ENCODE data around the gene ZCCHC7. TPM values are rescaled to one million over a fixed set of nuclear protein-coding genes. Genes with fewer than 3 reads are reported as not detected.

Gene ZCCHC7
- total RNA-seq, 2 experiments from 2014 or later, result 76.4 to 108 TPM

GRCh38 chr9:37273595-37273994 is 153.2 kb downstream of the ZCCHC7 start:
- Histone ChIP-seq H3K79me2 (ENCODE audit: insufficient read depth, low read depth, low read length) (peaks cover 73% of the 10 kb centered on the region), H3K9me3 (ENCODE audit: low read length) (peaks cover 15% of the 10 kb centered on the region), H3K36me3 (ENCODE audit: insufficient read depth, low read length) (peaks cover 59% of the 10 kb centered on the region), H4K20me1 (ENCODE audit: insufficient read depth, low read length) (no peaks in the 10 kb centered on the region), H3K4me1 (ENCODE audit: insufficient read depth, low read length, poor library complexity, severe bottlenecking) (peaks cover 9% of the 10 kb centered on the region), H3K4me3 (ENCODE audit: low read depth, low read length, poor library complexity, severe bottlenecking) (no peak overlapping the region), H3K9me2 (ENCODE audit: insufficient read depth, low read length) (no peaks in the 10 kb centered on the region), H3K27ac (ENCODE audit: low read depth, low read length, poor library complexity, severe bottlenecking) (no peak overlapping the region), H3K4me2 (ENCODE audit: low read length) (no peak overlapping the region), H2AFZ (ENCODE audit: low read length) (no peak overlapping the region)
- intact Hi-C loops (cut with micrococcal nuclease; ENCODE audit: unreplicated experiment), result no loop called here
- ChIA-PET POLR2A (no interaction called here), CTCF (ENCODE audit: unreplicated experiment) (no interaction called here)
- BruUV-seq (replicated peaks), result no TSS peak
- TF ChIP-seq EZH2phosphoT487 (IDR thresholded peaks at IDR 0.05; ENCODE audit: borderline replicate concordance, low read depth, low read length) (no peak), CTCF (conservative IDR thresholded peaks at IDR 0.05; ENCODE audit: low read length) (no peak)
- DNase-seq (ENCODE audit: low spot score), result no peak

- TF ChIP-seq CTCF (conservative IDR thresholded peaks at IDR 0.05; ENCODE audit: low read length), result no peak
- no peak for TF ChIP-seq EZH2phosphoT487 (IDR thresholded peaks at IDR 0.05; ENCODE audit: borderline replicate concordance, low read depth, low read length)
- POLR2A ChIA-PET, result interaction anchor here (0.6 to 1.7 kb wide), 9 partner anchors 12 to 125 kb away, joined by 3 to 7 read pairs (median 3); no protein-coding TSS in a partner anchor
- Histone ChIP-seq H3K27ac (ENCODE audit: low read depth, low read length, poor library complexity, severe bottlenecking) (peak overlapping the region; percentile 94), H3K4me2 (ENCODE audit: low read length) (peak overlapping the region; percentile 30), H3K36me3 (ENCODE audit: insufficient read depth, low read length) (peaks cover 19% of the 10 kb centered on the region), H4K20me1 (ENCODE audit: insufficient read depth, low read length) (no peaks in the 10 kb centered on the region), H3K9me2 (ENCODE audit: insufficient read depth, low read length) (no peaks in the 10 kb centered on the region), H3K4me3 (ENCODE audit: low read depth, low read length, poor library complexity, severe bottlenecking) (no peak overlapping the region), H3K9me3 (ENCODE audit: low read length) (no peaks in the 10 kb centered on the region; the same call in 1 of the 2 replicates), H3K79me2 (ENCODE audit: insufficient read depth, low read depth, low read length) (peaks cover 74% of the 10 kb centered on the region), H3K4me1 (ENCODE audit: insufficient read depth, low read length, poor library complexity, severe bottlenecking) (peaks cover 64% of the 10 kb centered on the region), H2AFZ (ENCODE audit: low read length) (no peak overlapping the region)
- intact Hi-C loops (cut with micrococcal nuclease; ENCODE audit: unreplicated experiment), result no loop called here
- no peak for DNase-seq (ENCODE audit: low spot score)
- CTCF ChIA-PET (ENCODE audit: unreplicated experiment), result interaction anchor here (0.5 kb wide), 1 partner anchor 9 kb away, joined by 3 read pairs; no protein-coding TSS in a partner anchor
- no TSS peak for BruUV-seq (replicated peaks)
Observed at GRCh38 chr9:37281541-37281940, 161.2 kb downstream of the ZCCHC7 start.

GRCh38 chr9:37283730-37284325 is 163.5 kb downstream of the ZCCHC7 start:
- peak overlapping the region; percentile 68 for H3K4me3 ChIP-seq (ENCODE audit: low read depth, low read length, poor library complexity, severe bottlenecking)
- TSS peak; percentile 94 for BruUV-seq (replicated peaks)
- CTCF ChIA-PET (ENCODE audit: unreplicated experiment), result interaction anchor here (1.1 kb wide), 1 partner anchor 417 kb away, joined by 4 read pairs; no protein-coding TSS in a partner anchor
- peaks cover 77% of the 10 kb centered on the region for H3K4me1 ChIP-seq (ENCODE audit: insufficient read depth, low read length, poor library complexity, severe bottlenecking)
- peaks cover 15% of the 10 kb centered on the region; the same call in 1 of the 2 replicates for H3K9me3 ChIP-seq (ENCODE audit: low read length)
- TF ChIP-seq EZH2phosphoT487 (IDR thresholded peaks at IDR 0.05; ENCODE audit: borderline replicate concordance, low read depth, low read length) (no peak), CTCF (conservative IDR thresholded peaks at IDR 0.05; ENCODE audit: low read length) (no peak)
- peak overlapping the region; percentile 72 for H3K4me2 ChIP-seq (ENCODE audit: low read length)
- intact Hi-C loops (cut with micrococcal nuclease; ENCODE audit: unreplicated experiment), result no loop called here
- peaks cover 72% of the 10 kb centered on the region for H3K79me2 ChIP-seq (ENCODE audit: insufficient read depth, low read depth, low read length)
- peak overlapping the region; percentile 94 for H3K27ac ChIP-seq (ENCODE audit: low read depth, low read length, poor library complexity, severe bottlenecking)
- H4K20me1 ChIP-seq (ENCODE audit: insufficient read depth, low read length), result no peaks in the 10 kb centered on the region
- no peaks in the 10 kb centered on the region for H3K9me2 ChIP-seq (ENCODE audit: insufficient read depth, low read length)
- H3K36me3 ChIP-seq (ENCODE audit: insufficient read depth, low read length), result peaks cover 19% of the 10 kb centered on the region
- POLR2A ChIA-PET, result interaction anchor here (0.5 to 1.8 kb wide), 21 partner anchors 8 to 300 kb away, joined by 3 to 8 read pairs (median 4); no protein-coding TSS in a partner anchor
- peak; percentile 92 for DNase-seq (ENCODE audit: low spot score)
- no peak overlapping the region; the same call in 1 of the 2 replicates for H2AFZ ChIP-seq (ENCODE audit: low read length)

Data from OCI-LY7 (cell line).